A549 (cell line): ENCODE data around the gene KIFC1. TPM values are rescaled to one million over a fixed set of nuclear protein-coding genes. Genes with fewer than 3 reads are reported as not detected.
"Not testable (repeated sequence)": the region's sequence is repeated elsewhere in the genome, so short reads cannot be mapped to it uniquely, and the experiment has no call there.

Source experiments
- ATAC-seq, 2 experiments: fragments of 200-7000 bp in 1 of 2; fragments of >200 bp in 1 of 2; cut with Nextera tagmentation in 1 of 2; cut with Tn5 transposase in 1 of 2; 3 replicates each; pipeline versions ENCODE4 v1.8.0 to v1.9.1; 2018 to 2020; ENCODE audit warnings: mild to moderate bottlenecking in 1 of 2, moderate library complexity in 1 of 2
- CTCF ChIA-PET: fragments of 300-600 bp; sonication (Branson Sonifier 250); formaldehyde crosslinking; extraction: SDS; loops from one replicate; lab custom pipeline; 2021; ENCODE audit warnings: antibody characterized with exemption, inconsistent platforms; lab: Yijun Ruan, JAX
- POLR2A ChIA-PET: fragments of 350-600 bp; formaldehyde crosslinking; extraction: SDS; loops from one replicate; lab custom pipeline; 2021; ENCODE audit warnings: antibody characterized with exemption, inconsistent platforms; lab: Yijun Ruan, JAX
- DNase-seq, 2 experiments: peaks; one replicate each; pipeline versions ENCODE4 v3.0.0 to v3.0.0-alpha.2; 2011 to 2016; ENCODE audit warnings: low read depth in 1 of 2, low spot score in 1 of 2
- FAIRE-seq: peaks from 2 replicates; lab custom pipeline; 2011; peaks lifted over from hg19 to GRCh38; lab: Jason Lieb, UNC
- H3K27ac ChIP-seq, 2 experiments: fragments of >200 bp; sonication (Bioruptor Twin); formaldehyde crosslinking; 3 replicates each; pipeline ENCODE4 v1.5.1; 2016 to 2017
- H3K4me1 ChIP-seq: fragments of >200 bp; sonication (Bioruptor Twin); formaldehyde crosslinking; 3 replicates; pipeline ENCODE4 v1.6.1; 2016
- H3K4me2 ChIP-seq: fragments of >200 bp; sonication (Bioruptor Twin); formaldehyde crosslinking; 3 replicates; pipeline ENCODE4 v1.6.1; 2016
- H3K4me3 ChIP-seq: fragments of >200 bp; sonication (Bioruptor Twin); formaldehyde crosslinking; 3 replicates; pipeline ENCODE4 v1.5.1; 2016
- H3K9me3 ChIP-seq: fragments of >200 bp; sonication (Bioruptor Twin); formaldehyde crosslinking; 3 replicates; pipeline ENCODE4 v1.6.1; 2016
- ATOH8 ChIP-seq: fragments of 250-450 bp; sonication (Bioruptor Pico); IDR thresholded peaks from 2 replicates; pipeline ENCODE4 v1.5.0; 2020; ENCODE audit warnings: low read depth, mild to moderate bottlenecking, moderate library complexity
- CEBPB ChIP-seq, 2 experiments: fragments of >200 bp in 1 of 2; sonication (Bioruptor Twin) in 1 of 2; formaldehyde crosslinking in 1 of 2; IDR thresholded peaks; 2 replicates each; pipeline ENCODE4 v1.6.1; 2012 to 2016
- FOSL2 ChIP-seq, 2 experiments: fragments of 450-650 bp in 1 of 2; fragments of >200 bp in 1 of 2; sonication (Bioruptor Twin) in 1 of 2; formaldehyde crosslinking; IDR thresholded peaks; 2 replicates each; pipeline versions ENCODE4 v1.5.0 to v1.6.1; 2016 to 2020; ENCODE audit warnings: mild to moderate bottlenecking in 1 of 2, moderate library complexity in 1 of 2
- HDAC2 ChIP-seq: fragments of 200-600 bp; sonication (generic); IDR thresholded peaks from 2 replicates; pipeline ENCODE4 v1.6.1; 2016
- NPAS2 ChIP-seq: fragments of 250-450 bp; sonication (Bioruptor Pico); IDR thresholded peaks from 2 replicates; pipeline ENCODE4 v1.8.0; 2022; ENCODE audit warnings: mild to moderate bottlenecking, moderate library complexity, borderline replicate concordance
- REST ChIP-seq: fragments of 200-600 bp; sonication (generic); IDR thresholded peaks from 2 replicates; pipeline ENCODE4 v1.6.1; 2016; ENCODE audit warnings: antibody characterized with exemption, mild to moderate bottlenecking, moderate library complexity
- RNF2 ChIP-seq: fragments of 200-600 bp; sonication (generic); IDR thresholded peaks from 2 replicates; pipeline ENCODE4 v1.6.1; 2016; ENCODE audit warnings: low read depth, mild to moderate bottlenecking, antibody characterized with exemption, moderate library complexity, borderline replicate concordance
- TP53 ChIP-seq: fragments of 250-450 bp; sonication (Bioruptor Pico); IDR thresholded peaks from 2 replicates; pipeline ENCODE4 v1.5.0; 2021; ENCODE audit warnings: mild to moderate bottlenecking, moderate library complexity
- whole genome bisulfite sequencing: methylation state at CpG from one replicate; pipeline ENCODE4 v1.1.6; 2017; ENCODE audit errors: missing lambda C conversion rate; 5-methylcytosine and 5-hydroxymethylcytosine counted together
- polyA plus RNA-seq, 4 experiments: library from polyadenylated mRNA; depleted of rRNA in 3 of 4; stranded (reverse); fragments of >200 nt; fragmentation: RNase III in 1 of 4; extraction: RNeasy Plus Mini Kit Qiagen cat#74134 plus additional on column Dnase treatment in 1 of 4; gene quantifications; 2 replicates in 3 of 4; 3 replicates in 1 of 4; pipeline ENCODE4 v1.2.3, GENCODE V29; 2011 to 2017

The KIFC1 gene
- polyA plus RNA-seq, 2 of the 4 experiments (the other 2 are of a cell fraction) = 23.9 to 30.5 TPM

DNA sequence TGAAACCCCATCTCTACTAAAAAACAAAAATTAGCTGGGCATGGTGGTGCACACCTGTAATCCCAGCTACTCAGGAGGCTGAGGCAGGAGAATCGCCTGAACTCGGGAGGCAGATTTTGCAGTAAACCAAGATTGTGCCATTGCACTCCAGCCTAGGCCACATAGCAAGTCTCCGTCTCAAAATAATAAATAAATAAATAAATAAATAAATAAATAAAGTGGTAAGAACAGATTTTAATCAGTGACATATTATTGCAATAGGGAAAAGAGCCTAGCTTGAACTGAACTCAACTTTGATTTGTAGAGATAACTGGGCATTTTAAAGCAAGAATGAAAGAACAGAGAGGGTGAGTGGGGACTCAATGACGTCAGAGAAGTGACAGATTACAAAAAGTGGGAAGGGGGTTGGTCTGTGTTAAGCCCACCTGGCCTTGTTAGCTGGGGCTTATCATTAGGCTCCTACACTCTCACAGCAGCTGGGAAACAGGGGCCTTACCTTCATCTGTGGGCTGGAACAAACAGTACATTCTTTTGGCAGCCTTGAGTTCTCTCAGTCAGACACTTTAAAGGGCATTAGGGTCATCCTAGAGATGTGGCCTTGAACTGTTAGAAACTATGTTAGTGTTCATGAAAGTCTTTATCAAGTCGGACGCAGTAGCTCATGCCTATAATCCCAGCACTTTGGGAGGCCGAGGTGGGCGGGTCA, 24.5 kb upstream of the KIFC1 start:
- DNase-seq = no peak
- POLR2A ChIA-PET = no interaction called here
- no peaks in the 10 kb centered on the region for H3K9me3 ChIP-seq
- H3K4me3 ChIP-seq = no peak overlapping the region
- H3K4me1 ChIP-seq = no peaks in the 10 kb centered on the region
- no peak overlapping the region for H3K27ac ChIP-seq
- ATAC-seq = no peak
- FAIRE-seq = no peak
- 61% methylated on average over 4 of the region's 8 CpGs for WGBS
- CTCF ChIA-PET = interaction anchor here (1.0 kb wide), 1 partner anchor 22 kb away, joined by 7 read pairs; no protein-coding TSS in a partner anchor
- TF ChIP-seq HDAC2 (no peak), NPAS2 (CRISPR knock-in tag) (no peak), FOSL2 (IDR thresholded peaks at IDR 0.05) (no peak), FOSL2 (CRISPR knock-in tag; IDR thresholded peaks at IDR 0.05) (no peak), RNF2 (no peak), ATOH8 (no peak), REST (no peak), TP53 (CRISPR knock-in tag) (no peak)
- no peak overlapping the region for H3K4me2 ChIP-seq

GRCh38 chr6:33367715-33368025, 24.0 kb upstream of the KIFC1 start:
- H3K4me1 ChIP-seq, H3K27ac ChIP-seq, H3K9me3 ChIP-seq, POLR2A ChIA-PET, ATAC-seq, FAIRE-seq, H3K4me3 ChIP-seq, H3K4me2 ChIP-seq, DNase-seq: not testable (repeated sequence)
- 78% methylated on average over 4 of the region's 5 CpGs for WGBS
- CTCF ChIA-PET = interaction anchor here (1.0 kb wide), 1 partner anchor 23 kb away, joined by 7 read pairs; no protein-coding TSS in a partner anchor

DNA sequence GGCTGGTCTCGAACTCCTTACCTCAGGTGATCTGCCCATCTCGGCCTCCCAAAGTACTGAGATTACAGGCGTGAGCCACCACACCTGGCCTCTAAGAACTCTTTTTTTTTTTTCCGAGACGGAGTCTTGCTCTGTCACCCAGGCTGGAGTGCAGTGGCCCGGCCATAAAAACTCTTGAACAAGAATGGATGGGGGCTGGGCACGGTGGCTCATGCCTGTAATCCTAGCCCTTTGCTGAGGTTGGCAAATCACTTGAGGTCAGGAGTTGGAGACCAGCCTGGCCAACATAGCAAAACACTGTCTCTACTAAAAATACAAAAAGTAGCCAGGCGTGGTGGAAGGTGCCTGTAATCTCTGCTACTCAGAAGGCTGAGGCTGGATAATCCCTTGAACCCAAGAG, 19.7 kb upstream of the KIFC1 start:
- FAIRE-seq, H3K27ac ChIP-seq, POLR2A ChIA-PET, H3K4me2 ChIP-seq, H3K4me3 ChIP-seq, H3K9me3 ChIP-seq, DNase-seq, ATAC-seq: not testable (repeated sequence)
- WGBS = 87% methylated on average over 7 of the region's 8 CpGs
- peaks cover 18% of the 10 kb centered on the region; the same call in 2 of the 3 replicates for H3K4me1 ChIP-seq
- CTCF ChIA-PET = interaction anchor here (0.6 to 1.9 kb wide), 3 partner anchors 10 to 168 kb away, joined by 3 to 5 read pairs (median 4); no protein-coding TSS in a partner anchor

DNA sequence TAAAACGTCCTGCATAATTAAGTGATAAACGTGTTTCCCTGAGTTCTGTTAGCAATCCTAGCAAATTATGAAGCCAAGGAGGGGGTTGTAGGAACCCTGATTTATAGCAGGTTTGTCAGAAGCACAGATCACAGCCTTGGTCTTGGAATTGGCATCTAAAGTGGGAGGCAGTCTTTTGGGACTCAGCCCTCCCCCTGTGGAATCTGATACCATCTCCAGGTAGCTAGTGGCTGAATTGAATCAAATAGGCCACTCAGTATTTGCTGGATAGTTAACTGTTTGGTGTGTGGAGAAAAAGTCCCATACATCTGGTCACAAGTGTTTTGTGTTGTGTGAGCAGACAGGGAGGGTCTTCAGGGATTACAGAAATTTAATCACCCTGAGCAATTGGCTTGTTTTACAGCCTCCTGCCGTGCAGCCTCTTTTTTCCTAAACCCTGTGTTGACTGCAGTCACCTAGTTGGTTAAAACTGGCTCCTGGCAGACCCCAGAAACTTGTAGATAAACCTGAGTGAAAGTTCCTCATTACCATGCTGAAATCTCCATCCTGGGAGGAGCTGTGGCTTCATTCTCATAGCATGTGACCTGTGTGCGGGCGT, 19.0 kb upstream of the KIFC1 start:
- POLR2A ChIA-PET = no interaction called here
- FAIRE-seq (no peak), ATAC-seq (no peak)

More for the DNA sequence above, 19.0 kb upstream of the KIFC1 start:
- peaks cover 18% of the 10 kb centered on the region; the same call in 2 of the 3 replicates for H3K4me1 ChIP-seq
- H3K4me2 ChIP-seq = no peak overlapping the region
- WGBS = 49% methylated on average over 5 of the region's 5 CpGs
- CTCF ChIA-PET = interaction anchor here (1.0 kb wide), 1 partner anchor 18 kb away, joined by 3 read pairs; no protein-coding TSS in a partner anchor
- DNase-seq = no peak
- no peak for TF ChIP-seq CEBPB (IDR thresholded peaks at IDR 0.05)
- H3K4me3 ChIP-seq = no peak overlapping the region
- no peaks in the 10 kb centered on the region for H3K9me3 ChIP-seq
- no peak overlapping the region for H3K27ac ChIP-seq
